ENCODE measurements around the gene MPZL1. TPM values are rescaled to one million over a fixed set of nuclear protein-coding genes. Genes with fewer than 3 reads are reported as not detected.

The MPZL1 gene
- total RNA-seq, 4 donors from 2014 or later, result 24.3 to 150 (median 82.3) TPM

DNA sequence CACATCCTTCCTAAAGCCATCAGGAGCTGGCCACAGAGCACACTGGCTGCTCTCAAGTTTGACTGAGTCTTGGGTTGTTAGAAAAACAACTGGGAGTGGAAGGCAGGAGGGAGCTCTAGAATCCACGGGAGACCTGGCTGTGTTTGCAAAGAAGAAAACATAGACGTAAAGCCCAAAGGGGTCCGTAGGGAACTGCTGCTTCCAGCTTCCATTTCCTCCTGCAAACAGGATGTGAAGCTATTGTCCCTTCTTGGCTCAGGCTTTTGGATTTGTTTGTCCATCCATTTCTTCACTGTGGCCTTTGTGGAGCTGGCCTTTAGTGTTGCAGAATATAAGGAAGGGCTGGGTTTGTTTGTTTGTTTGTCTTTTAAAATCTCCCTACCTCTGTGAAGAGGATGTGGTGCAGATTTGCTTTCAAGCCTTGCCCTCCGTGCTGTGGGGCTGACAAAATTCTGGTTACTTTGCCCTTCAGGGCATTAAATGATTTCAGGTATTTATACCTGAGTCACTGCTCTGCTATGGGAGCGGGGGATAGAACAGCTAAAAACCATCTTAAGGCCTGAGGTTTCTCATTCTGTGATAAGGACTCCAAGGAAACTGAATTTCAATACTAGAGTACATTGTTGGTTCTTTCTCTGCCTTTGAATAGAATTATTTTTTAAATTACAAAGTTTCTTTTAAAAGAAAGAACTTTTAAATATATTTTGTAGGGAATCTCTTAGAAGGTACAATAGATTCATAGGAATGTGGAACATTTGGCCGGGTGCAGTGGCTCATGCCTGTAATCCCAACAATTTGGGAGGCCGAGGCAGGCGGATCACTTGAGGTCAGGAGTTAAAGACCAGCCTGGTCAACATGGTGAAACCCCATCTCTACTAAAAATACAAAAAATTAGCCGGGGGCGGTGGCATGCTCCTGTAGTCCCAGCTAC lies 74.3 kb downstream of the MPZL1 start:
- intact Hi-C loops (cut with DNase I; ENCODE audit: low total_unique reads), result loop anchor here (5.0 kb wide), 1 partner anchor 74 kb away; the partner anchor contains the start of gene MPZL1
- Histone ChIP-seq H3K9me3 (no peaks in the 10 kb centered on the region), H3K27ac (peak overlapping the region; percentile 64 to 75), H3K4me1 (peaks cover 4 to 7% of the 10 kb centered on the region in 2 donors), H3K36me3 (no peaks in the 10 kb centered on the region), H3K27me3 (no peaks in the 10 kb centered on the region), H3K4me3 (no peak overlapping the region)
- TF ChIP-seq, protein P1, sequence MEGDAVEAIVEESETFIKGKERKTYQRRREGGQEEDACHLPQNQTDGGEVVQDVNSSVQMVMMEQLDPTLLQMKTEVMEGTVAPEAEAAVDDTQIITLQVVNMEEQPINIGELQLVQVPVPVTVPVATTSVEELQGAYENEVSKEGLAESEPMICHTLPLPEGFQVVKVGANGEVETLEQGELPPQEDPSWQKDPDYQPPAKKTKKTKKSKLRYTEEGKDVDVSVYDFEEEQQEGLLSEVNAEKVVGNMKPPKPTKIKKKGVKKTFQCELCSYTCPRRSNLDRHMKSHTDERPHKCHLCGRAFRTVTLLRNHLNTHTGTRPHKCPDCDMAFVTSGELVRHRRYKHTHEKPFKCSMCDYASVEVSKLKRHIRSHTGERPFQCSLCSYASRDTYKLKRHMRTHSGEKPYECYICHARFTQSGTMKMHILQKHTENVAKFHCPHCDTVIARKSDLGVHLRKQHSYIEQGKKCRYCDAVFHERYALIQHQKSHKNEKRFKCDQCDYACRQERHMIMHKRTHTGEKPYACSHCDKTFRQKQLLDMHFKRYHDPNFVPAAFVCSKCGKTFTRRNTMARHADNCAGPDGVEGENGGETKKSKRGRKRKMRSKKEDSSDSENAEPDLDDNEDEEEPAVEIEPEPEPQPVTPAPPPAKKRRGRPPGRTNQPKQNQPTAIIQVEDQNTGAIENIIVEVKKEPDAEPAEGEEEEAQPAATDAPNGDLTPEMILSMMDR (IDR thresholded peaks at IDR 0.05), result no peak
- no peak for TF ChIP-seq POLR2A (IDR thresholded peaks at IDR 0.05)
- no peak for DNase-seq

DNA sequence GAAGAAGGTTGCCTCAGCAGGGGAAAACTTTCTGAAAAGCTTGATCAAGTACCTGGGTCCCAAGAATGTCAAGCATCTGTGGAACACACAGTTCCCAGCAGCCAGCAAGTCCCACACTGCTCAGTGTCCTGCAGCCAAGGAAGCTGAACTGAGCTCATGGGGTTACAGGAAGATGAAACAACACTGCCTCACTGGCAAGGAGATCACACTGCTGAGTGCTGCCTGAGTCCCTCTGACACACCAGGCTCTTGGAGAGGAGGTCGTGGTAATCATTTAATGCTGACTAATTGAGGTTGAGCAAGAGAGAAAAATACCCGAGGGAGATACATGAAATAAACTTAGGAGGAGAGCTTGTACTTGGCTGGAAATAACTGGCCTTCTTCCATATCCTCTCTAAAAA lies 75.2 kb downstream of the MPZL1 start:
- no peaks in the 10 kb centered on the region for H3K9me3 ChIP-seq
- DNase-seq, result peak; percentile 82 to 89
- peak overlapping the region; percentile 64 to 75 for H3K27ac ChIP-seq
- H3K36me3 ChIP-seq, result no peaks in the 10 kb centered on the region
- intact Hi-C loops (cut with DNase I; ENCODE audit: low total_unique reads), result loop anchor here (5.0 kb wide), 1 partner anchor 75 kb away; the partner anchor contains the start of gene MPZL1
- H3K27me3 ChIP-seq, result no peaks in the 10 kb centered on the region
- H3K4me1 ChIP-seq, result peaks cover 4 to 7% of the 10 kb centered on the region in 2 donors
- TF ChIP-seq, protein P1 (IDR thresholded peaks at IDR 0.05), result no peak
- TF ChIP-seq POLR2A (IDR thresholded peaks at IDR 0.05), result no peak
- no peak overlapping the region for H3K4me3 ChIP-seq

DNA sequence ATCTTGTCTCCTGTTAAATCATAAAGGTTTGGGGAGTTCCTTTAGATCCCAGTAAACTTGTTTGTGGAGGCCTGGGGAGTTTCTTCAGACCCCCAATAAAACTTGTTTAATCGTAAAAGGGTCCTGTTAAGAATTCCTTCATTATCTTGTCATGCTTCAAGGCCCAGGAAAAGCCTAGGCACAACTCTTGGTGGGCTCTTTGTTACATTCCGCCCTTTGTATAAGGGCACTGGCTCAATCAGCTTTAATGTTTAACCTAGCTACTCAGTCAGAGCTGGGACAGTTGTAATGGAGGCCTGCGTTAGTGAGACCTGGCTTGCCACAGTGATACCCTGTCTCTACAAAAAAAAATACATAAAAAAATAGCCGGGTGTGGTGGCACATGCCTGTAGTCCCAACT lies 77.2 kb downstream of the MPZL1 start:
- no peak for DNase-seq
- peaks cover 4 to 7% of the 10 kb centered on the region in 2 donors for H3K4me1 ChIP-seq

DNA sequence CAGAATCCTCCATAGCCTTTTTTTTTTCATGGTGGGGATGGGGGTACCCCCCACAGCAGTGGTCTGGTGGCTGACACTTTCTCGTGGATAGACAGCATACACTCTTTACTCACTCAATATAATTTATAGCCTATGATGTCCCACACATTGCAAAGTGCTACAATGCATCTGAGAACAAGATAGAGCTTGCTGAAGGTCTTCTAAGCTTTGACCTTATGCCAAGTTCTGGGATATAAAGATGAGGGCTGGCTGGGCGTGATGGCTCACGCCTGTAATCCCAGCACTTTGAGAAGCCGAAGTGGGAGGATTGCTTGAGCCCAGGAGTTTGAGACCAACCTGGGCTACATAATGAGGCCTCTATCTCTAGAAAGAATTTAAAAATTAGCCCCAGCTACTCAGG lies 78.0 kb downstream of the MPZL1 start:
- Histone ChIP-seq H3K9me3 (no peaks in the 10 kb centered on the region), H3K36me3 (no peaks in the 10 kb centered on the region), H3K4me3 (no peak overlapping the region), H3K27ac (no peak overlapping the region), H3K27me3 (no peaks in the 10 kb centered on the region), H3K4me1 (peaks cover 4 to 7% of the 10 kb centered on the region in 2 donors)
- DNase-seq, result no peak
- no peak for TF ChIP-seq POLR2A (IDR thresholded peaks at IDR 0.05)
- TF ChIP-seq, protein P1 (IDR thresholded peaks at IDR 0.05), result no peak
- intact Hi-C loops (cut with DNase I; ENCODE audit: low total_unique reads), result loop anchor here (5.0 kb wide), 1 partner anchor 77 kb away; the partner anchor contains the start of gene MPZL1

More for the DNA sequence above, 77.2 kb downstream of the MPZL1 start:
- no peak overlapping the region for H3K27ac ChIP-seq
- H3K9me3 ChIP-seq, result no peaks in the 10 kb centered on the region
- H3K4me3 ChIP-seq, result no peak overlapping the region
- no peaks in the 10 kb centered on the region for H3K36me3 ChIP-seq
- TF ChIP-seq, protein P1 (IDR thresholded peaks at IDR 0.05), result no peak
- no peak for TF ChIP-seq POLR2A (IDR thresholded peaks at IDR 0.05)
- no peaks in the 10 kb centered on the region for H3K27me3 ChIP-seq
- intact Hi-C loops (cut with DNase I; ENCODE audit: low total_unique reads), result loop anchor here (5.0 kb wide), 1 partner anchor 77 kb away; the partner anchor contains the start of gene MPZL1

- TF ChIP-seq, protein P1 (IDR thresholded peaks at IDR 0.05), result no peak
- intact Hi-C loops (cut with DNase I; ENCODE audit: low total_unique reads), result no loop called here
Measured at GRCh38 chr1:167800251-167800650, 78.5 kb downstream of the MPZL1 start.

More at GRCh38 chr1:167800251-167800650, 78.5 kb downstream of the MPZL1 start:
- Histone ChIP-seq H3K27me3 (no peaks in the 10 kb centered on the region), H3K27ac (no peak overlapping the region), H3K4me1 (peaks cover 4 to 7% of the 10 kb centered on the region in 2 donors), H3K9me3 (no peaks in the 10 kb centered on the region), H3K36me3 (no peaks in the 10 kb centered on the region), H3K4me3 (no peak overlapping the region)
- DNase-seq, result no peak

Data from uterus (tissue), 4 donors.